Left hindlimb (tissue), 1 donor: Measurements from ENCODE around the gene THAP11.

Experiments used
- DNase-seq: peaks from one replicate; pipeline ENCODE4 v3.0.0-alpha.2; 2018

The THAP11 gene

DNA sequence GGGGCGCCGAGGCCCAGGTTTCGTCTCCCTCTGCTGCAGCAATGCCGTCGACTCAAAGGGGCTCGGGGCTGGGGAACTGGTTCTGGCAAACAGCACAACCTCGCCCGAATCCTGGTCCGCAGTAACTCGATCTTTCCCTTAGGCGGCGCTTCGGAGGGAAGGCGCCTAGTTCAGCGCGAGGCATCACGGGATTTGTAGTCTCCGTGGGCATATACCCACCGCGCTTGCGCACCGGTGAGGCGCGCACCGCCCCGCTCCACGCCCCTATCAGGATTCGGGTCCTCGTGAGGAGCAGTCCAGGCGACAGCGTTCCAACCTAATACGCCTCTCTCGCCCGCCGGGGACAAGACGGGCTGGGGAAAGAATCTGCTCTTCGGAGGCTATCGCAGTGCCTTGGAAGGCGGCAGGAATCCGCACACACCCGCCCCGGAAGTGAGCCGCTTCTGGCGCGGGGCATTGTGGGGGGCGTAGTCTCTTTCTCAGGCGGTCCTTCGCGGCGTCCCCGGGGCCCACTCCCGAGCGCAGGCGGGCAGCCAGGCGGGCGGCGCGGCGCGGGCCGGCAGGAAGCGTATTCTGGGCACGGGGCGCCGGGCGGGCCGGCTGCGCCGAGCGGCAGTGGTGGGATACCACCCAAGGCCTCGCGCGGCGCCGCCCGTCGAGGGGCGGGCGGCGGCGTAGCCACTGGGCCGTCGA, at the start of gene THAP11:
TSS of gene THAP11 (plus strand) at position 505 of the 693 bp plus-strand sequence. CDS start 235 bp downstream, outside the sequence.
- DNase-seq = peak; percentile 95

GRCh38 chr16:67796099-67796718, 45.9 kb upstream of the THAP11 start:
- DNase-seq = no peak

- DNase-seq = no peak
These were observed 41.7 kb upstream of the THAP11 start for GRCh38 chr16:67800338-67800926.

DNA sequence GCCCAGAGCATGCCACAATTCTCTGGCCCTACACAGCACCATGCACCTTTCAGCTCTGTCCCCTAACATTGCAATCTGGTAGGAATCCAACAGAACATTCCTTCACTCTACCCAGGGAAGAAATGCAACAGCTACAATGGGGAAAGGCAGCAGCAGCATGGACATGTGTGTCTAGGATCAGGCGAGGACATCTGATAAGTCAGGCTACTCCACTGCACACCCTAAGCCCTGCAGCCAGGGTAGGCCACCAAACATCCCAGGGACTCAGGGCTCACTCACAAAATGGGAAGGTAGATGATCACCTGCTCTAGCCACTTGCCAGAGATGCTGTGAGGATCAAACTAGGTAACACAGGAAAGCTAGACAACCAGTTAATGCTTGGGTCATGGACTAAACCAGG, 40.9 kb upstream of the THAP11 start:
- no peak for DNase-seq

DNA sequence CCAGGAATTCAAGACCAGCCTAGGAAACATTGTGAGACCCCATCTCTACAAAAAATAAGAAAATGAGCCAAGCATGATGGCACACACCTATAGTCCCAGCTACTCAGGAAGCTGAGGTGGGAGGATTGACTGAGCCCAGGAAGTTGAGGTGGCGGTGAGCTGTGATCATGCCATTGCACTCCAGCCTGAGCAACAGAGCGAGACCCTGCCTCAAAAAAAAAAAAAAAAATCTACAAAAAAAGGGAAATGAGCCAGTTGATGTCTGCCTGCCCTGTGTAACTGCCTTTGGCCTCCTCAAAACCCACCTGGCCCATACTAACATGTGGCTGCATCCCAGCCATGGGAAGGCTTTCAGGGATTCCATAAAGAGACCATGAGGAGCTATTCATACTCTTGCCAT, 40.2 kb upstream of the THAP11 start:
- no peak for DNase-seq

GRCh38 chr16:67803894-67804293, 38.2 kb upstream of the THAP11 start:
- no peak for DNase-seq

GRCh38 chr16:67804853-67805542, 37.1 kb upstream of the THAP11 start:
- DNase-seq = no peak

DNA sequence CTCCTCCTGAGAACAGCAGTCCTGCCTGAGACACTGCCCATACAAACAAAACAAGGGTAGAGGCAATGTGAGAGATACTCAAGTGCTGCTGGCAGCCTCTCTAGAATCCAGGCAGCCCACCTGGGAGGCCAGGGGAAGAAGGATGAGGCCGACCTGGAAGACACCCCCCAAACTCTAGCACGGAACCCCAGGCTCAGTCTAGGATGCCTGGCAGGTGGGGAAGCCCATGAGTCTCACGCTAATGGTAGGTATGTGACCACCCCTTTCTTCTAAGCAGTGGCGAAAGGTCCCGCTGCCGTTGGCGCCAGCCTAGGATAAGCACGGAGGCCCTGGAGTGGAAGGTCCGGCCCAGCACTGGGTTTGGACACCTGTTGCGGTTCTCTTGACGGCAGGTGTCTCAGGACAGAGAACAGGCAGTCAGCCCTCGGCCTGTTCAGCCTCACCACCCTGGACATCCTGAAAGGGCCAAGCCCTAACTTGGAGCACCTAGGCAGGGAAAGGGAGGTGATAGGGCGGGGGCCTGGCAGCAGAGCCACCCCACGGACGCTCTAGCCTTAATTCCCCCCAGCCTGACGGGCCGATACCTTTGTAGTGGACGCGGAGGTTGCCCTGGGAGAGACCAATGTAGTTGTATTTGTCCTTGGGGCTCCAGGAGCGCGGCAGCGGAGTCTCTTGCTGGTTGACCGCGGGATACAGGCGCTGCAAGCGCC, 36.2 kb upstream of the THAP11 start:
- DNase-seq = no peak

DNA sequence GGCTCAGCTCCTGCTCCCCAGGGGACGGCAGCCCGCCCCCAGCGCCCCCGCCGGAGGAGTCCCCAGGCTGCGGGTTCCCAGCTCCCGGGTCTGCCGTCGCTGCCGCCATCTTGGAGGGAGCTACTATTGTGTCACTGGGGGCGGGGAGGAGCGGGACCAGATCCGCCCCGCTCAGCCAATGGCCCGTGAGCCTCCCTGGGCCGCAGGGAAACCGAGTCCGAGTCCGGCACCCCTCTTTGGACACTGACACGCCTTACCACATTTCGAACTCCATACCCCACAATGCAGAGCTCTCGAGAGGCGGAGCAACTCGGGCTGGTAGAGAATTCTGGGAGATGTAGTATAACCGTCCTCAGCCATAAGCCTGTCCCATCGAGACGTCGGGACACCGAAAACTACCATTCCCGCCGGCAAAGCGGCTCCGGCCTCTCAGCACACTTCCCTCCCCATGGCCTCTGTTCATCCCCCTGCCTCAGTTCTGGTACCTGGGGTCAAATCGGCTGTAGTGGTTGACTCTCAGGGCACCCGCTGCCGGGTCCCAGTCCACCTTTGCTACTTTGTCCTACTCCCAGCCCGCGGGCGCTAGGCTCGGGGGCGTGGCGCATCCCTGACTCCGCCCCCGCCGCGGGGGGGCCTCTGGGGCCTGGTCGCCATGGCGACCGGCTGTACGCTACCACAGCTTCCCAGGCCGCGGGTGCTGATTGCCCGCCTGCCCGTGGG, 35.5 kb upstream of the THAP11 start, which contains the start of the genes RANBP10 and TSNAXIP1:
TSS of gene RANBP10 (minus strand) at position 133 of the 720 bp plus-strand sequence. CDS start at position 109, 24 bp downstream.
TSS of gene TSNAXIP1 (plus strand) at position 462 of the 720 bp plus-strand sequence. CDS start 261 bp downstream, outside the sequence.
- DNase-seq = peak; percentile 99

DNA sequence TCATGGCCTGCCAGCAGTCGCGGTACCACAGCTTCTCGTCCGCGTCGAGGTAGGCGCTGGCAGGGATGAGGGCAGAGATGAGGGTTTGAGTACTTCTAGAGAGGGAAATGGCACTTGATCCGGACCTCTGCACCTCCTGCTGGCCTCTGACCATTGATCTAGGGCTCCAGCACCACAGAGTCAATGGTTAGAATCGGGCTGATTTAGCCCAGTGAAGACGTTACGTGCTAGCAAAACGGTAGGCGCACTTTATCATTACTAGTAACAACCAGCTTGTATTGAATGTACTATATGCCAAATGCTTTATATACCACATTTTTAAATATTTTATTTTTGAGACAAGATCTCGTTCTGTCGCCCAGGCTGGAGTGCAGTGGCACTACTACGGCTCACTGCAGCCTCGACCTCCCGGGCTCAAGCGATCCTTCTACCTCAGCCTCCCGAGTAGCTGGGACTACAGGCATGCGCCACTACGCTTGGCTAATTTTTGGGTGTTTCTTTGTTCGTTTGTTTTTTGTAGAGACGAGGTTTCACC, 34.9 kb upstream of the THAP11 start:
- DNase-seq = no peak

DNA sequence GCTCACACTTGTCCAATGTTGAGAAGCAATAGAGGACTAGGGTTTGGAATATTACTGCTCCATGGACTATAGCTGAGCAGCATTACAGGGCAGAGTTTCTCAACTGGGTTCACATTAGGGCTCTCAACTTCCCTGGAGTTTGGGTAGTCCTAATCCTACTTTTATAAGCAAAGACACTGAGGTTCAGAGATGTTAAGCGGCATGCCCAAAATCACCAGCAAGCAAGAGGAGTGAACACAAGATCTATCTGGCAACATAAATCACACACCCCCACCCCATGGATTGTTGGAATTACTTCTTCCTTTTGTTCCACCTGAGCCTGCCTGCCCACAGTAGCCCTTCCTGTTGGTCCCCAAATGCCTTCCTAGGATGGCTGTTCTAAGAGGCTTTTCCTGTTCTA, 30.2 kb upstream of the THAP11 start:
- DNase-seq = no peak

GRCh38 chr16:67814567-67814966, 27.6 kb upstream of the THAP11 start:
- DNase-seq = no peak

DNA sequence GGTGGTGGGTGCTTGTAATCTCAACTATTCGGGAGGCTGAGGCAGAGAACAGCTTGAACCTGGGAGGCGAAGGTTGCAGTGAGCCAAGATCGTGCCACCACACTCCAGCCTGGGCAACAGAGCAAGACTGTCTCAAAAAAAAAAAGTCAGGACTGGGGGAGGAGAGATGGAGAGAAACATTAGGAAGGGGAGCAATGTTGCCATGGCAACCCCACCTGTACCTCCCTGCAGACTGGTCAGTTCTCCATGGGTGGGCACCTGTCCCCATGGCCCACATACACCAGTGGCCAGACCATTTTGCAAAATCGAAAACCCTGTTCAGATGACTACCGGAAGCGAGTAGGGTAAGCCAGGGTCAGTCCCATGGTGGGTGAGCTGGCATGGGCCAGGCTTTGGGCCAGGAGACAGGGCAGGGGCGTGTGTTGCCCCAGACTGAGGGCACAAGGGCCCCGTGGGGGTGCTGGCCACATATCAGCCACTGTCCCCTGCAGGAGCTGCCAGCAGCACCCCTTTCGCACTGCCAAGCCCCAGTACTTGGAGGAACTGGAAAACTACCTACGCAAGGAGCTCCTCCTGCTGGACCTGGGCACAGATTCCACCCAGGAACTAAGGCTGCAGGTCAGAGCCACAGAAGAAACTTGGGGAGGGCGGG, 21.4 kb upstream of the THAP11 start:
- DNase-seq = no peak

- no peak for DNase-seq
These were observed 19.6 kb upstream of the THAP11 start for GRCh38 chr16:67822511-67822910.

DNA sequence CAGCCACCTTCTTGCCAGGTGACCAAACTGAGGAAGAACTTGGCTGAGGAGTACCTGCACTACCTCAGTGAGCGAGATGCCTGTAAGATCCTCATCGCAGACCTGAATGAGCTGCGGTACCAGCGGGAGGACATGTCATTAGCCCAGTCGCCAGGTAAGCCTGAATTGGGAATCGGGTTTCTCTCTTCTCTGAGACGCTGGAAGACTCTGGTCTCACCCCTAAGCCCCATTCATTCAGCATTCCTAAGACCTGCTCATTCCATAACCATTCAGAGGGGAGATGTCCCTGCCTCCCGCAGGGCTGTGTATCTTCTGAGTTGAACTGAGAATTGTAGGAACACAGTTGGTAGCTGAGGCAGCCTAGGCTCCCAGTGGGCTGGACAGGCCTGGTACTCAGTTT, 17.0 kb upstream of the THAP11 start:
- no peak for DNase-seq

- no peak for DNase-seq
These were observed 16.2 kb upstream of the THAP11 start for GRCh38 chr16:67825906-67826305.

GRCh38 chr16:67828651-67829050, 13.5 kb upstream of the THAP11 start:
- no peak for DNase-seq

- DNase-seq = no peak
These were observed 9.1 kb upstream of the THAP11 start for GRCh38 chr16:67833030-67833414.

DNA sequence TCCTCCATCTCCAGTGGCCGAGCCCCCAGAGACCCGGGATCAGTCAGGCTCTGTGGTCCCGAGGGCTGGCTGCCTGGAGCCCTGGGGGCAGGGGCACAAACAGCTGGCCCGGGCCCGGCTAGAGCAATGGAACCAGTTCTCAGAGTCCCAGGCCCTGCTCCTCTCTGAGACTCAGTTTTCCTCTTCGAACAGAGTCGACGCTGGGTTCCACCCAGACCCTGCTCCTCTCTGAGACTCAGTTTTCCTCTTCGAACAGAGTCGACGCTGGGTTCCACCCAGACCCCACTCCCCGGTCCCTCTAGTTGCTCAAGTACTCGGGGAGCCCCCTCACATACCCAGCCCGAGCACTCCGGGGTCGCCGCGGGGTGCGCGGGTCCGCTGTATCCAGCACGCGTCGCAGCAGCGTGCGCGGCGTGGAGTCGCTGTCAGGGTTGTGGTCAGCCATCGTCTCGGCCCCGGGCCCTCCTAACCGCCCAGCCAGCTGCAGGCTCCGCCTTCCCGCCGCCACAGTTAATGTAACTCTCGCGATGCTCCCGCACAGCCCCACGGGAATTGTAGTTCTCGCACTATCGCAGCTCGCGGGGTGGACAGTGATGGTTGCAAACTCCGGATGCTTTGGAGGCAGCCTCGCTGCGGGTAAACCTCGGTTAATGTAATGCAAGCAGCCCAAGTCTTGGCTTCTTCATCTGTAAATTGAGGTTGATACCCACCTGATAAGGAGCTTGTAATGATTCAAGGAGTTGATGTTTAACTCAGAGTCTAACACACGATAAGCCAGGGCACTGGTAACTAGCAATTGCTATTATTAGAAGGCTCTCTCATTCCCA, 8.5 kb upstream of the THAP11 start:
- peak; percentile 95 for DNase-seq

- no peak for DNase-seq
These were observed 7.9 kb upstream of the THAP11 start for GRCh38 chr16:67834242-67834614.
